Erythroblast (primary cell): ENCODE data around the gene UGT2B15.
A peak's percentile ranks its signal among the peaks of the same experiment; 100 is the strongest.
"Not testable (repeated sequence)": the region's sequence is repeated elsewhere in the genome, so short reads cannot be mapped to it uniquely, and the experiment has no call there.

Experiments
- DNase-seq, 2 experiments: peaks; one replicate each; lab custom pipeline; 2025; lab: John Stamatoyannopoulos, UW
- GATA1 ChIP-seq: IDR thresholded peaks from 2 replicates; pipeline ENCODE4 v1.6.1; 2011; ENCODE audit warnings: low read depth, mild to moderate bottlenecking, control low read depth, low read length, moderate library complexity
- POLR2A ChIP-seq: IDR thresholded peaks from 2 replicates; pipeline ENCODE4 v1.6.1; 2011; ENCODE audit warnings: mild to moderate bottlenecking, low read length

Gene UGT2B15

GRCh38 chr4:68670479-68670939, at the start of gene UGT2B15:
Gene UGT2B15 (minus strand): TSS chr4:68670652. CDS start chr4:68670618, 34 bp downstream.
- DNase-seq, result not testable (repeated sequence)

GRCh38 chr4:68719075-68719473, 48.6 kb upstream of the UGT2B15 start:
- TF ChIP-seq GATA1 (no peak), POLR2A (no peak)
- no peak for DNase-seq

- no peak for TF ChIP-seq GATA1
- TF ChIP-seq POLR2A, result no peak
- DNase-seq, result no peak
These were observed 48.1 kb upstream of the UGT2B15 start for GRCh38 chr4:68718447-68719074.

- TF ChIP-seq POLR2A, result no peak
- no peak for TF ChIP-seq GATA1
- DNase-seq, result no peak
These were observed 47.5 kb upstream of the UGT2B15 start for GRCh38 chr4:68717999-68718398.

GRCh38 chr4:68714400-68714799, 43.9 kb upstream of the UGT2B15 start:
- no peak for DNase-seq
- no peak for TF ChIP-seq POLR2A
- TF ChIP-seq GATA1, result no peak

- TF ChIP-seq POLR2A (no peak), GATA1 (no peak)
- DNase-seq, result no peak
These were observed 41.8 kb upstream of the UGT2B15 start for GRCh38 chr4:68712207-68712606.

- no peak for DNase-seq
- TF ChIP-seq GATA1 (no peak), POLR2A (no peak)
These were observed 38.1 kb upstream of the UGT2B15 start for GRCh38 chr4:68708566-68708965.

- not testable (repeated sequence) for DNase-seq
These were observed 32.7 kb upstream of the UGT2B15 start for GRCh38 chr4:68703168-68703567.

- no peak for TF ChIP-seq POLR2A
- TF ChIP-seq GATA1, result no peak
- DNase-seq, result no peak
These were observed 29.7 kb upstream of the UGT2B15 start for GRCh38 chr4:68700152-68700551.

- DNase-seq, result no peak
- TF ChIP-seq POLR2A (no peak), GATA1 (no peak)
These were observed 23.0 kb upstream of the UGT2B15 start for GRCh38 chr4:68693325-68694075.

GRCh38 chr4:68691186-68691585, 20.7 kb upstream of the UGT2B15 start:
- TF ChIP-seq POLR2A (no peak), GATA1 (no peak)
- no peak for DNase-seq

GRCh38 chr4:68683034-68683433, 12.6 kb upstream of the UGT2B15 start:
- no peak for TF ChIP-seq POLR2A
- no peak for DNase-seq

GRCh38 chr4:68681298-68681697, 10.8 kb upstream of the UGT2B15 start:
- peak in 1 of 2 experiments; percentile 3 for DNase-seq

- DNase-seq, result no peak
- TF ChIP-seq GATA1, result no peak
- no peak for TF ChIP-seq POLR2A
These were observed 2.7 kb upstream of the UGT2B15 start for GRCh38 chr4:68673143-68673542.

GRCh38 chr4:68671217-68671616, 765 bp upstream of the UGT2B15 start:
- not testable (repeated sequence) for DNase-seq

- not testable (repeated sequence) for DNase-seq
These were observed 1.8 kb downstream of the UGT2B15 start for GRCh38 chr4:68668537-68669163.

- not testable (repeated sequence) for DNase-seq
These were observed 2.9 kb downstream of the UGT2B15 start for GRCh38 chr4:68667551-68667950.

- DNase-seq, result not testable (repeated sequence)
These were observed 5.7 kb downstream of the UGT2B15 start for GRCh38 chr4:68664721-68665120.

- not testable (repeated sequence) for DNase-seq
These were observed 7.4 kb downstream of the UGT2B15 start for GRCh38 chr4:68662836-68663574.
